IPS-NIHi7 (cell line): ENCODE data around the gene IQCH.

ENCODE experiments used
- DNase-seq: peaks from one replicate; pipeline ENCODE4 v3.0.0; 2012; ENCODE audit warnings: mixed read lengths; ENCODE audit errors: extremely low spot score

The IQCH gene

DNA sequence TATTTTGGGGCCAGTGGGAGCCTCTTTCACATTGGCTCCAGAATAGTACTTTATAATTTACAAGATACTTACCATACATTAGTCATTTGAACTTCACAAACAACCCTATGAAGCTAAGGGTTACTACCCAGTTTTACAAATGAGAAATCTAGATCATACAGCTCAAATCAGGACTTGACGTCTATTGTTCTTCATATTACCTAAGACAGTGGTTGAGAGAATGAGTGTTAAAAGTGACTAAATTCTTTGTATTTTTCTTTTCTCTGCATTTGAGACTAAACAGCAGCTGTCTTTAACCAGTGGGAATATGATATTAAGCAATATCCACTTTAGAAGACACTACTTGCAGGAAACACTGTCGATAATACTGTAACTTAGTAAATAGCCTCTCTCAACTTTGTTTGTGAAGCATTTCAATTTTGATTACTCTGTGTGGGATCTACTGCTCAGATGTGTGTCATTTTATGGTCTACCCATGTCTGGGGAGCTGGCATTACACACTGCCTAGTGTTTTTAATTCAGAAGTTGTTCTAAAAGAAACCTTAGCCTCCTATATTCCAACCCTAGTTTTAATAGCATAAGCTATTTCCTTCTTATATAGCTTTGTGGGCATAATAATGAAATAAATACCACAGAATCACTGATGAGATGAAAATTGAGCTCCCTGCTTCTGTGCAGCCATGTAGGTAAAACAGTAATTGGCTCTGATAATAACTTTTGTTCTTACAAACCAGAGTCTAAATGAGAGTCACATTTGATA lies 45.9 kb downstream of the IQCH start:
- DNase-seq = no peak

DNA sequence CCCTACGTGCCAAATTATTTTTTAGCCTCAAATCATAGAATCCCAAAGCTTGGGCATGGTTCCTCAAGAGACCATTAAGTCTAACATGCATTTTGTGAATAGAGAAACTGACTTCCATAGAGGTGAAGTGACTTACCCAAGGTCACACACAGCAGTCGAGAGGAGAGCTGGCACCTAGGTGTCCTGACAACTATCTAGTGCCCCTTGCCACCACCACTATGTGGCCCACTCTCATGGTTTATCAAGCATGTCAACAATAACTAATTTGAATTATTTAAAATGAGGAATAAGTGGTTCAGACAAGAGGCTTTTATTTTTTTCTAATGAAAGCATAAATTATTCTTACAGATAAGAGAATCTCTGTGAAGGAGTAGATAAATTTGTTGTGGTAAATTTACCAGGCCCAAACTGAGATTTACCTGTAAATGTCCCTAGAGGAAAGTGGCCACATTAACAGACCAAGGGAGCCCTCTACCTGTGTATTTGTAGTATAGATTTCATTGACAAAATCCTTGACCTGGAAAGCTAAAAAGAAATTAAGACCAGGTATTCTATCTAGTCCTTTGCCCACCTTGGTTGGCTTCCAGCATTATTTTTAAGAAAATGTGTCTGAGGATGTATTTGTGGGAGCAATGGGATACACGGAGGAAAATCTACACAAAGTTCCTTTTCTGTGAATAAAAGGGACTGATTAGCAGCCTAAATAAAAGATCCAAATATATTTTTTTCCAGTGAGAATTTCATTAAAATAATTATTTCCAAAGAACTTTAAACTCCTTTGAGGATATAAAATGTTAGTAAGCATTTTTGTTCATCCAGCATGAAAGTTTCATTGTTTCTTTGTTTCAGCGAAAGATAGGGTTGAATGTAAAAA lies 49.1 kb downstream of the IQCH start:
- peak; percentile 47 for DNase-seq

- DNase-seq = no peak
Observed at GRCh38 chr15:67304778-67305177, 50.2 kb downstream of the IQCH start.

DNA sequence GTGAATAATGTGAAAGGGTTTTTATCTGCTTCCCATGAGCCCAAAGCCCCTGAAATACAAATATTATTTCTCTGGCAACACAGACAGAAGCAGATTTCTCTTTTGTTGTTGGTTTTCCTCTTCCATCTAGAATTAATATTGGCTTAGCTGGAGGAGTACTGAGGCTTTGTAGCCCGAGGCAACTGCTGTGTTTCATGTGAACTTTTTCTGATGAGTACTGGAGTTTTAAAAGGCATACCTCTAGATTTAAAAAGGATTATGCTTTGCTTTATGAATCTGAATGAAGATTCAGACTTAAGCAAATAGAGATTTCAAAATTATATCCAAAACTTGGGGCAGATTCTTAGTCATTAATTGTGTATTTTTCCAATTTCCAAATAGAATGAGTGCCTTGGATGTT lies 50.9 kb downstream of the IQCH start:
- DNase-seq = no peak

DNA sequence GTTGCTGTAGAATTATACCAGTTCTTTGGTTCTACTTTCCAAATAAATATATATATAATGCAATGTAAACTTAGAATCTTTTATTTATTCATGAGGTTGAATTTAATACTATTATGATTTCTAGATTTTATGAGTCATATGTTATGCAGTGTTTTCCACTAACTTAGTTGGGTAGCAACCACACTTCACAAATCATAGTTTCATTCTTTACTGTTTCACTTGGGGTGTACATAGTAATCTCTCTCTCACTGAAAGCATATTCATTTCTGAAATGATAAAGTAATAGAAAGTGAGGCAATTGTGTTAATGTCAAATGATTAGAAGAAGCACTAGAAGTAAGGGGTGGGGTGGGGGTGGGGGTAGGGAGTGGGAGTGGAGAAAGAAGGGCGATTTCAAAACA lies 52.6 kb downstream of the IQCH start:
- no peak for DNase-seq

DNA sequence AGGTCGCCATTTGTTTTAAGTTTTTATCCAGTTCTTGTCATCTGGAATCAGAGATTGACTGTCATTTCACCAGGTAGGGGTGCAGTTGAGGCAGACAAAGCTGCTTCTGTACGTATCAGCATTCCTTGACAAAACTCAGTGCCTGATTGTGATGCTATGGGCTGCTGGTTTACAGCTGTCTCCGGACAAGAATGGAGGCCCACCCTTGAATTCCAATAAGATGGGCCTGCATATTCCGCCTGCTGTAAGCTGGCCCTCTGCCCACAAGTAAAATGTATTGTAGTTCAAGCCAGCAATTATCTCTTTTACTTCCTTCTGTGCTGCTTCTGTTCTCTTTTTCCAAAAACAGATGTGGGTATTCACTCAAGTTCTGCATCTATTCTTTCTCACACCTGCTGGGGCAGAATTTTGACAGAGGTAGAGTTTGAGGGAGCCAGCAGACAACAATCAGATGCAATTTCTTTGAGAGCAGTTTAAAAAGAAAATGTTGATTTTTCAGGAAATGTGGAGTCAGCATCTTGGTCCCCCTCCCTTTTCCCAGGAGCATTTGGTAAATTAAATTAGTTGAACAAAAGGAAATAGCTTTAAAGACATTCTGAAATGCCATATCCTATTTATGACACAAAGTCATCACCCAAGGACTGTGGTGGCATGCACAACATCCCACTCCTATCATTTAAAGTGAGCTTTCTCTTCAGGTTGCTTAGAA lies 53.5 kb downstream of the IQCH start:
- DNase-seq = no peak

DNA sequence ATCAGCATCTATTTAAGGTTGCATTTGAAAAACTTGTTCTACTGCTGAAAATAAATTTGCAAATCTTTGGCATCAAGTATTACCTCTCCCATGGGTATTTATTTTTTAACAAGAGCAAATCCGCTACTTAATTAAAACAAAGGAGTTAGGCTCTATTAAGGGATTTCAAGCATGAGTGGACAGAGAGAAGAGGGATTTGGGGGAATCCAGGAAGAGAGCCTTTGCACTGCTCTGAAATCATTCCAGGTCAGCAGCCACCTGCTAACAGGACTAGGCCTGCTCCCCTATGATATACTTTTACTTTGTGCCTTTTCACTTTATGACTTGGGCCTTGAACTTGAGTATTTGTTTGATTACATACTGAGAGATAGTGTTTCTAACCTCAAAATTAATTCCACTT lies 57.1 kb downstream of the IQCH start:
- DNase-seq = no peak

DNA sequence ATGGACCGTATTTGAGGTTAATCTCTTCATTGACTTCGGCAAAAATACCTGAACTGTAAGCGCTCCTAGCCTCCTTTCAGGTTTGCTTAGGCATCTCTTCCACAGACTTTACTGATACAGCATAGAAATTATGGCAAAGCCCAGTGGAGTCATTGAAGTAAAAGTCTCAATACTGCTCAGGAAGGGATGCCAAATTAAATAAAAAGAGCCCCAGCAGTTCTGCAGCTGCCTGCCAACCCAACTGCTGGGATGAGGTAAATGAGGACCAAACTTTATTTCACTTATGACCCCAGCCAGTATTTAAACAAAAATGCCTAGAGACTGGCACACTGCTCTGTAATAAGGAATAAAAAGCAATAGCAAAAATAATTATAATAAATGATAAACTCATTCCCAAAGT lies 65.4 kb downstream of the IQCH start:
- no peak for DNase-seq

DNA sequence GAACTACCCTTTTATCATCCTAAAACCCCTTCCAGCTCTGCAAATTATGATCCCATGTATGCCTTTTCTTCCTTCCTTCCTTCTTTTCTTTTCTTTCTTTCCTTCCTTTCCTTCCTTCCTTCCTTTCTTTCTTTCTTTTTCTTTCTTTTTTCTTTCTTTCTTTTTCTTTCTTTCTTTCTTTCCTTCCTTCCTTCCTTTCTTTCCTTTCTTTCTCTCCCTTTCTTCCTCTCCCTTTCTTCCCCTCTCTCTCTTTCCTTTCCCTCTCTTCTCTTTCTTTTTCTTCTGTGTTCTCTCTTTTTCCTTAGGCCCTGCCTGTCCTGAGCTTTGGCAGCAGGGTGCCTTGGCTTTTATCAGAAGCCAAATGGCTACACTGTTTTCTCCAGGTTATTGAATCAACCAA lies 66.8 kb downstream of the IQCH start:
- no peak for DNase-seq

DNA sequence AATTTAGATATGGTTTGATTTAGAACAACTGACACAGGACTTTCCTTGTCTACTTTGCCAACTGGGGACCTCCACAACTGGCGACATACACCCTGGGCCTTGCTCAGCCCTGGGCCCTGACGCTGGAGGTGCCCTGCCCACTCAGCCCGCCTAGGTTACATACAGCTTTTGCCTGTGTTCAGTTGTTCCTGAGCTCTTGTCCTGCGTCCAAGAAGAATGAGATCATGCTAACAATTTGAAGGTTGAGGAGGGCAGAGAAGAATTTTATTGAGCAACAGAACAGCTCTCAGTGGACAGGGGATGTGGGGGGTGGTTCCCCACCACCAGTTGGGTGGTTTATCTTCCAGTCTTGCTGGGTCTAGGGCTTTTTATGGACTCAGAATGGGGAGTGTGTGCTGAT lies 67.9 kb downstream of the IQCH start:
- DNase-seq = no peak

DNA sequence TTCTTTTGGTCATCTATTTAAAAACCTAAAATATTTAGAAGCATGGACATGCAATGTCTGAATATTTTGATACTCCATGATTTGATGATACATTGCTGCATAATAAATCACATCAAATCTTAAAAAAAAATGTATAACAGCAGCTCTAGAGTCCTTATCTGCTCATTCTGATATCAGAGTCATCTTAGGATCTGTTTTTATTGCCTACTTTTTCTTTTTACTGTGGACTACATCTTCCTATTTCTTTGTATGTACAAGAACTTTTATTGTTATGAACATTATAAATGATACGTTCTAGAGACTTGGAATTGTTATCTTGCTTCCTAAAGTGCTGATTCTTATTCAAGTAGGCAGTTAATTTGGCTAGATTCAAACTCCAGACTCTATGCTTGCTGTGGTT lies 72.7 kb downstream of the IQCH start:
- no peak for DNase-seq

GRCh38 chr15:67327737-67328136 lies 73.2 kb downstream of the IQCH start:
- DNase-seq = no peak

DNA sequence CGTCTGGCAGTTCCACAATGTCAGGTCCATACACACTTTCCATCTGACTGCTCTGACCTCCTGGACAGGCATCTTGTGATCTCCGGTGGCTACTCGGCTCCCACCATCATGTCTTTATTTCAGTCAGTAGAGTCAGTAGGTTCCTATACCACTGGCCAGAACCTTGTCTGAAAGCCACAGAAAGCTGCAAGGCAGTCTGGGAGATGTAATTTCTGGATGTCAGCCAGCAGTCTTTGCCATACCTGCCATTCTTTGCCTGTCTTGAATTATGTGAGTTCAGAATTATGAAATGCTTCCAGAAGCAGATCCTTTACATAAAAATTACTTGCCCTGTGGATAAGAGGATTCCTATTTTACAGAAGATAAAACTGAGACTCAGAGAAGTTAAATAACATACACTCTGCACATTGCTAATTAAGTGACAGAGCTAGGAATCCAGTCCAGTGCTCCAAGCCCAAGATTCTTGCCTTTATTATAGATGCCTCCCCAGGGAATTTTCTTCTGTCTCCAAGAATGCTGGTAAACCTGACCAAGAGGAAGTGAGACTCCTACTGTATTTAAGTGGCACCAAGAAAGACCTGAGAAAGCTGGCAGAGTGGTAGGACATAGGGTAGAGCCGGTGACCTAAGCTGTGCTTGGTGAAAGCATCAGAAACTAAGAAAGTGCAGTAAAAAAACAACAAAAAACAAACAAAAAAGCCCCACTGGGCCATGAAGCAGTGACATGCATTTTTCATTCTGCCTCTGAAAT lies 75.6 kb downstream of the IQCH start:
- DNase-seq = no peak

DNA sequence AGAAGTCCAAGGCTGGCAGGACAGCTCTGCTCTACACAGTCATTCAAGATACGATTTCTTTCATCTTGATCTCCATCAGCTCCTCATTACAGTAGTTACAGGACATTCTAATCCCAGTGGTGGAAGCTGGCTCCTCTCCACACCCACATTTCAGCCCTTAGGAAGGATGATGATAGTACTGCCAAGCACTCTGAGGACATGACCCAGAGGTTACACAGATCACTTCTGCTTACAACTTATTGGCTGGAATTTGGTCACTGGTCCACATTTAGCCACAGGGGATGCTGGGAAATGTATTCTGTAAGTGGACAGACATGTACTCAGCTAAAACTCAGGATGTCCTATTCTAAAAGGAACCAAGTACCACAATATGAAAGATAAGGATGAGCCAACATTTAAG lies 77.1 kb downstream of the IQCH start:
- DNase-seq = no peak

DNA sequence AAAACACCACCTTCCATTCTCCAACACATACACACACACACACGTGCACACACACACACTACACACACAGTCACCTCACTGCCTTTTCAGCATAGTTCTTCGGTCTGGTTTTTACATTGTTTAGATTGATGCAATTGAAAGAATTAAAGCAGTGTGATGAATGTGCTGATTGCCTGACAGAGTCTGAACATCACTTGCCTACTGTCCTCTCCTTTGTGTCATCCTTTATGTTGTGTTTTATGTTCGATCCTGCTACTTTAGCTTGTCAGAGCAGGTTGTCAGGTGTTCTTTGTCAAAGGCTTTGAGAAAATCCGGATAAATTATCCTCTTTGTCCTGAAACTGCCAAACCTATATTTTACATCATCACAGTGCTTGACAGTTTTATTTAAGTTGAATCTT lies 80.4 kb downstream of the IQCH start:
- no peak for DNase-seq

GRCh38 chr15:67335534-67336222 lies 81.1 kb downstream of the IQCH start:
- DNase-seq = no peak

DNA sequence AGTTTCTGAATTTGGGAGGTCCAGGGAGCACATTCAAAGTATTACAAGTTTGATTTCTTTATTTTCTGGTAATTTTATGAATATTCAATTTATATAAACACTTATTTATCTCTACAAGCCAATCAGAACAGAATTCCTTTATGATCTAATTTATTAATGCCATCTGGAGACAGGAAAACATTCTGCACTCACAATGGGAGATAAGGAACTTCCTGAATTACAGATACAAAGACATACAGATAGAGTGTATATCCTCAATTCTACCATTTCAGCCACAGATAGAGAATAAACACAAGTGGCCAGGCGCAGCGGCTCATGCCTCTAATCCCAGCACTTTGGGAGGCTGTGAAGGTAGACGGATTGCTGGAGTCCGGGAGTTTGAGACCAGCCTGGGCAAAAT lies 86.0 kb downstream of the IQCH start:
- DNase-seq = no peak

- no peak for DNase-seq
Observed at GRCh38 chr15:67341539-67341938, 87.0 kb downstream of the IQCH start.

DNA sequence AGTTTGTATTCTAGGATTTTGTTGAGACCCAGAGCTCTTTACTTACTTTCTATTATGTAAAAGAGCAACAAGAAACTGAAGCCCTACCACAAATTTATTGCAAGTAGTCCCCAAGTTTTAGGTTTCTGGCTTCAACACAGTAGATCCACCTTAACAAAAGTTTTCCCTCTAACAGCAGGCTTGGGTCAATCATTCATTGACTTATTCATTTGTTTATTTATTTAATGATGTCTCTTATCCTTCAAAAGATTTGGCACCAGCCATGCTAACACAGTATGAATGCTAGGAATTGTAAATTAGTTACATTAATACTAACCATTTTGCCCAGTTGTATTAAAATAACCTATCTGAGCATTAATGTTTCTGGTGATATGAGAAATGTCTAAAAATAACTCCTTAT lies 88.6 kb downstream of the IQCH start:
- no peak for DNase-seq

- DNase-seq = no peak
Observed at GRCh38 chr15:67349634-67350033, 95.0 kb downstream of the IQCH start.

DNA sequence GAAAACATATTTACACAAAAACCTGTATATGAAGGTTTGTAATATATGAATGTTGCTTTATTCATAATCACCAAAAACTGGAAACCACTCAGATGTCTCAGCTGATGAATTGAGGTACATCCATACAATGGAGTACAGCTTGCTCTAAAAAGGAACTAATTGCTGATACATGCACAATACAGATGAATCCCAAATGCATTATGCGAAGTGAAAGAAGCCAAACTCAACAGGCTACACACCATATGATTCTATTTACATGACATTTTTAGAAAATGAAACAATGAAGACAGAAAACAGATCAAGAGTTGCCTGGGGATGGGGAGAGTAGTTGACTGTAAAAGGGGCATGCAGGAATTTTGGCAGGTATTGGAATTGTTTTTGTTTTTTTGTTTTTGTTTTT lies 95.5 kb downstream of the IQCH start:
- no peak for DNase-seq
